Esophagus muscularis mucosa (tissue), 3 donors: ENCODE results near the gene MARK2.

Experiments
- POLR2A ChIP-seq: fragments of 450-650 bp; IDR thresholded peaks from one replicate; pipeline ENCODE4 v1.6.1; 2017; ENCODE audit warnings: antibody characterized with exemption, moderate library complexity, mild to moderate bottlenecking, low read depth
- TF ChIP-seq, protein P1 (sequence below), 3 experiments: fragments of 200-600 bp in 2 of 3; fragments of 450-650 bp in 1 of 3; sonication (generic) in 2 of 3; IDR thresholded peaks; one replicate each; pipeline ENCODE4 v1.5.1; 2017 to 2019; ENCODE audit warnings: antibody characterized with exemption in 3 of 3, mild to moderate bottlenecking in 2 of 3, moderate library complexity in 1 of 3

GRCh38 chr11:63887386-63887999, 48.6 kb downstream of the MARK2 start:
- no peak for TF ChIP-seq POLR2A
- TF ChIP-seq, protein P1, sequence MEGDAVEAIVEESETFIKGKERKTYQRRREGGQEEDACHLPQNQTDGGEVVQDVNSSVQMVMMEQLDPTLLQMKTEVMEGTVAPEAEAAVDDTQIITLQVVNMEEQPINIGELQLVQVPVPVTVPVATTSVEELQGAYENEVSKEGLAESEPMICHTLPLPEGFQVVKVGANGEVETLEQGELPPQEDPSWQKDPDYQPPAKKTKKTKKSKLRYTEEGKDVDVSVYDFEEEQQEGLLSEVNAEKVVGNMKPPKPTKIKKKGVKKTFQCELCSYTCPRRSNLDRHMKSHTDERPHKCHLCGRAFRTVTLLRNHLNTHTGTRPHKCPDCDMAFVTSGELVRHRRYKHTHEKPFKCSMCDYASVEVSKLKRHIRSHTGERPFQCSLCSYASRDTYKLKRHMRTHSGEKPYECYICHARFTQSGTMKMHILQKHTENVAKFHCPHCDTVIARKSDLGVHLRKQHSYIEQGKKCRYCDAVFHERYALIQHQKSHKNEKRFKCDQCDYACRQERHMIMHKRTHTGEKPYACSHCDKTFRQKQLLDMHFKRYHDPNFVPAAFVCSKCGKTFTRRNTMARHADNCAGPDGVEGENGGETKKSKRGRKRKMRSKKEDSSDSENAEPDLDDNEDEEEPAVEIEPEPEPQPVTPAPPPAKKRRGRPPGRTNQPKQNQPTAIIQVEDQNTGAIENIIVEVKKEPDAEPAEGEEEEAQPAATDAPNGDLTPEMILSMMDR (IDR thresholded peaks at IDR 0.05) = no peak
